Astrocyte of the spinal cord (primary cell): Measurements from ENCODE around the gene FCN3.
"Not testable (repeated sequence)": the region's sequence is repeated elsewhere in the genome, so short reads cannot be mapped to it uniquely, and the experiment has no call there.

Experiments
- DNase-seq: peaks from one replicate; pipeline ENCODE4 v3.0.0; 2011; ENCODE audit warnings: low read depth, low spot score
- H3K4me3 ChIP-seq: 2 replicates; pipeline ENCODE4 v1.5.1; 2011; ENCODE audit warnings: low read depth, mild to moderate bottlenecking, low read length, moderate library complexity
- in situ Hi-C: cut with HindIII; loops from 2 replicates; pipeline ENCODE4 v1.10.0; 2017; ENCODE audit warnings: low sequenced_read_pairs
- TF ChIP-seq, protein P1 (sequence below): IDR thresholded peaks from 2 replicates; pipeline ENCODE4 v1.5.1; 2012; ENCODE audit warnings: low read depth, mild to moderate bottlenecking, low read length, inconsistent platforms

The FCN3 gene

DNA sequence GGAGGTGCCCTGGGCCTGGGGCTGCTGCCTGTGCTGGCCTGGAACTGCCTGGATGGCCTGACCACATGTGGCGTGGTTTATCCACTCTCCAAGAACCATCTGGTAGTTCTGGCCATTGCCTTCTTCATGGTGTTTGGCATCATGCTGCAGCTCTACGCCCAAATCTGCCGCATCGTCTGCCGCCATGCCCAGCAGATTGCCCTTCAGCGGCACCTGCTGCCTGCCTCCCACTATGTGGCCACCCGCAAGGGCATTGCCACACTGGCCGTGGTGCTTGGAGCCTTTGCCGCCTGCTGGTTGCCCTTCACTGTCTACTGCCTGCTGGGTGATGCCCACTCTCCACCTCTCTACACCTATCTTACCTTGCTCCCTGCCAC, 19.6 kb upstream of the FCN3 start:
- H3K4me3 ChIP-seq = no peak overlapping the region
- in situ Hi-C loops = no loop called here
- TF ChIP-seq, protein P1, sequence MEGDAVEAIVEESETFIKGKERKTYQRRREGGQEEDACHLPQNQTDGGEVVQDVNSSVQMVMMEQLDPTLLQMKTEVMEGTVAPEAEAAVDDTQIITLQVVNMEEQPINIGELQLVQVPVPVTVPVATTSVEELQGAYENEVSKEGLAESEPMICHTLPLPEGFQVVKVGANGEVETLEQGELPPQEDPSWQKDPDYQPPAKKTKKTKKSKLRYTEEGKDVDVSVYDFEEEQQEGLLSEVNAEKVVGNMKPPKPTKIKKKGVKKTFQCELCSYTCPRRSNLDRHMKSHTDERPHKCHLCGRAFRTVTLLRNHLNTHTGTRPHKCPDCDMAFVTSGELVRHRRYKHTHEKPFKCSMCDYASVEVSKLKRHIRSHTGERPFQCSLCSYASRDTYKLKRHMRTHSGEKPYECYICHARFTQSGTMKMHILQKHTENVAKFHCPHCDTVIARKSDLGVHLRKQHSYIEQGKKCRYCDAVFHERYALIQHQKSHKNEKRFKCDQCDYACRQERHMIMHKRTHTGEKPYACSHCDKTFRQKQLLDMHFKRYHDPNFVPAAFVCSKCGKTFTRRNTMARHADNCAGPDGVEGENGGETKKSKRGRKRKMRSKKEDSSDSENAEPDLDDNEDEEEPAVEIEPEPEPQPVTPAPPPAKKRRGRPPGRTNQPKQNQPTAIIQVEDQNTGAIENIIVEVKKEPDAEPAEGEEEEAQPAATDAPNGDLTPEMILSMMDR = no peak
- no peak for DNase-seq

DNA sequence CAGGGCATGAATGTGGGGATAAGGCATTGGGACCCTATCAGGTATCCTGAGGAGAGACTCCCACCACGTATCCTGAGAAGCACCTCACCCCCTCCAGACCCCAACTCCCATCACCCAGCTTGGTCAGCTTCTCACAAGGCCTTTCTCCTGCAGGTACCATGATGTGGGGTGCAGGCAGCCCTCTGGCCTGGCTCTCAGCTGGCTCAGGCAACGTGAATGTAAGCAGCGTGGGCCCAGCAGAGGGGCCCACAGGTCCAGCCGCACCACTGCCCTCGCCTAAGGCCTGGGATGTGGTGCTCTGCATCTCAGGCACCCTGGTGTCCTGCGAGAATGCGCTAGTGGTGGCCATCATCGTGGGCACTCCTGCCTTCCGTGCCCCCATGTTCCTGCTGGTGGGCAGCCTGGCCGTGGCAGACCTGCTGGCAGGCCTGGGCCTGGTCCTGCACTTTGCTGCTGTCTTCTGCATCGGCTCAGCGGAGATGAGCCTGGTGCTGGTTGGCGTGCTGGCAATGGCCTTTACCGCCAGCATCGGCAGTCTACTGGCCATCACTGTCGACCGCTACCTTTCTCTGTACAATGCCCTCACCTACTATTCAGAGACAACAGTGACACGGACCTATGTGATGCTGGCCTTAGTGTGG, 19.1 kb upstream of the FCN3 start:
- H3K4me3 ChIP-seq = no peak overlapping the region
- DNase-seq = no peak
- TF ChIP-seq, protein P1 = no peak
- in situ Hi-C loops = no loop called here

DNA sequence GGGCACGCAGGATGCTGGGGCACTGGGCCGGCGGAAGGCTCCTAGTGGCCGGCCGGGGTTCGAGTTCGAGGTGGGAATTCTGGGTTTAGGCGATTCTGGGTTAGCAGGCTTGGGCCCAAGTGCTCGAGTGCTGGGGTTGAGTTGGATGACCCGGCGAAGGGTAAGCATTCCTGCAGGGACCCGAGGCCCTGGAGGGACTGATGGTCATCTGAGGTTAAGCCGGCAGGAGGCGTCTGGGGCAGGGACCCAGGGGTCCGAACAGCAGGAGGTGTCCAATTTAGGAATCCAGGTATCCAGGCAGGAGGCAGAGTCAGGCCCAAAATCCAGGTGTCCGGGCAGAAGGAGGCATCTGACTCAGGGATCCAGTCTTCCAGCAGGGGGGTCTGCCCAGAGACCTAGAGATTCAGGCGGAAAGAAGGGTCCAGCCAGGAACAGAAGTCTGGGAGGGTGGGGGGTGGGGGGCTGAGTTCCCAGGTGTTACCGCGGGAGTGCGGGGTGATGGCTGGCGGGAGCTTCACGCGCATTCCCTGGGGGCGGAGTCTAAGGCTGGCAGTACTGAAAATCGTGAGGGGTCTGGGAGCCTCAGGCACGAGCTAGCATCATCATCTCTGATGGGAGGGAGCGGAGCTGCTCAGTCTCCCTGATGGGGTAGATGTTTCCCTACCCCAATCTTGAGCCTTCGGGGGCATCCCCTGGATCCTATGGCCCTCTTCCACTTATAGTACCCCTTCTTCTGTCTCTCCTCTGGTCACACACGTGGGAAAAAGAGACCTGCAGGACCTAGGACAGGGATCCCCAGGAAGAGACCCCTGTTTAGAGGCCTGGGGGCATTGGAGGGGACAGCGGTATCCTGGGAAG, 18.4 kb upstream of the FCN3 start:
- no peak for DNase-seq
- in situ Hi-C loops = no loop called here

DNA sequence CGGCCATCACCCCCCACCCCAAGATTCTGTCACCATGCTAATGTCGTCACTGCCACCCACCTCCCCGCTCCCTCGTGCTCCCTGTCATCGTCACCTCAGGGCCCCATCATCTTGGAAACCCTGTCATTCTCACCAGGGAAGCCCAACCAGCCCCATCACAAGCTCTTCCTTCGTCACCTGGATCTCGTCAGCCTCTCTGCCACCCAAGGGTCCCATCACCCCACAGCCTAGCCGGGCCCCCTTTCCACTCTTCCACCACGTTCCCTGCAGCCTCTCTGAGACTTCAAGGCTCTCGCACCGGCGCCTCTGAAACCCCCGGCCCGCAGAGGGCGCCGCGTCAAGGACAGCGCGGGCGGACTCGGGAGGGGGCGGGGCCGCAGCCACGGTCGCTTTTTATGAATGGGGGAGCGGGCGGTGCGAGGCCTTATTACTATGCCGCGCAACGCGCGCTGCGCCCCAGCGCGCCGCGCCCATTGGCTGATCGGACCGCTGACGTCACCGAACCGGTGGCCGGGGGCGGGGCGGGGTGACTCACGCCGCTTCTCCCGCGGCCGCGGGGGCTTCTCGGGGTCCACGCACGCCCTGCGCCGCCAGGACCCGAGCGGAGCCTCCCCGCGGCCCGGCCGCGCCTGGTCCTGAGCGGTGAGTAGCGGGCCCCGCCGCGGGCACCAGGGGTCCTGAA, 17.6 kb upstream of the FCN3 start, which contains the start of gene GPR3:
Gene GPR3 (plus strand): TSS at position 527 of the 682 bp plus-strand sequence. CDS start 1,177 bp downstream, outside the sequence.
- in situ Hi-C loops = no loop called here
- TF ChIP-seq, protein P1 = peak; percentile 68
- DNase-seq = peak; percentile 92
- H3K4me3 ChIP-seq = peak within 1 kb of the TSS; percentile 69

More for the DNA sequence above, 18.4 kb upstream of the FCN3 start:
- TF ChIP-seq, protein P1 = peak; percentile 41
- H3K4me3 ChIP-seq = peak overlapping the region; percentile 69

DNA sequence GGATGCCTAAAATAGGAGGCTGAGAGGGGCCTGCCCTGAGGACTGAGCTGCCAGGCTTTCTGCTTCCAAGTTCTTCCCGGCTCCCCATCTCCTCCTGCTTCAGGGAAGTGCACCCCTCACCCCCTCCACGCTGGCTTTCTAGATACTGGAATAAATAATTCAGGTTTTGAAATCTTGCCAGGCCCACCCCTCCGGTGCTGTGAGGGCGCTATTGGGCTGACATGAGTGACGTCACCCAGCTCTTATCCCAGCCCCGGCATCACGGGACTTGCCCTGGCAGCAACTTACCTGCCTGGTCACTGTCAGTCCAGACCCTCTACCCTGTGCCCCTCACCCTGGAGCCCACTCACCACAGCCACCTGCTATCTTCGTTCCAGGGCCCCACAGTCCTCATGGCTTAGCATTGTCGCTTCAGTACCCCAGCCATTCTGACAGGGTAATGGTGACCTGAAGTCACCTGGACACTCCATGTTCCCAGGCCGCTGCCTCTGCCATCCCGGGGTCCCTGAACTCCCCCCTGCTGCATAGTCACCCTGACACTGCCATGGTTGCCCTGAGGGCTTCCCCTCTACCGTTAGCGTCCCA, 17.0 kb upstream of the FCN3 start:
- TF ChIP-seq, protein P1 = no peak
- in situ Hi-C loops = no loop called here
- DNase-seq = no peak
- H3K4me3 ChIP-seq = peak overlapping the region; percentile 26

DNA sequence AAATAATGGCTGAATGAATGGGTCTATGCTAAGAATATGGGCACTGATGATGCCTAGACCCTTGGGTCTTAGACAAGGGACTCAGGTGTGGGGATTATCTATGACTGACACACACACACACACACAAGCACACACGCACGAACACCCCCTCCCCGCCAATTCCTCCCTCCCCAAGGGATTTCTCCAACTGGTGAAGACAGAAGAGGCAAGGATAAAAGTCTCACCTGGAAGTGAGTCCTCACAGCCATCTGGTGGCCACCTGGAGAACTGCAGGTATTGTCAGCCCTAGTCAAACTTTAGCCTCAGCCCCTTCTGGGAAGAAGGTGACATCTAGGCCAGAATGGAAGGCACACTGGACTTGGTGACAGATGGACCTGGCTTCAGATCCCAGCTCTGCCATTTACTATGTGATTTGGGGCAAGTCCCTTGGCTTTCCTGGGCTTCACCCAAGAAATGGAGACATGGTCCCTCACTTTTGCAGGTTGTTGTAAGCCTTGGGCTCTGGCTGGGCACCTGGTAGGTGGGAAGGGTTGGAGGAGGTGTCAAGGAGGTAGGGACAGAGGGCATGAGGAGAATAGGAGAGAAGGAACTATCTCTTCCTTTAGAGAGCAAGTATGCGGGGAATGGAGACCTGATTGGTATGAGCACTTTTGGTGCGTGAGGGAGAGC, 13.8 kb upstream of the FCN3 start:
- TF ChIP-seq, protein P1 = peak; percentile 95
- no peak overlapping the region for H3K4me3 ChIP-seq
- no peak for DNase-seq
- in situ Hi-C loops = no loop called here

DNA sequence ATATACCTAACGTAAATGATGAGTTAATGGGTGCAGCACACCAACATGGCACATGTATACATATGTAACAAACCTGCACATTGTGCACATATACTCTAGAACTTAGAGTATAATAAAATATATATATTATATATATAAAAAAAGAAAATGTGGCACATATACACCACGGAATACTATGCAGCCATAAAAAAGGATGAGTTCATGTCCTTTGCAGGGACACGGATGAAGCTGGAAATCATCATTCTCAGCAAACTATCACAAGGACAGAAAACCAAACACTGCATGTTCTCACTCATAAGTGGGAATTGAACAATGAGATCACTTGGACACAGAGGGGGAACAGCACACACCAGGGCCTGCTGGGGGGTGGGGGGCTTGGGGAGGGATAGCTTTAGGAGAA, 10.2 kb upstream of the FCN3 start:
- H3K4me3 ChIP-seq, DNase-seq, in situ Hi-C loops: not testable (repeated sequence)
